Superior temporal gyrus (tissue), 1 donor: ENCODE measurements around the gene STUM.

Experiments
- DNase-seq: peaks from one replicate; pipeline ENCODE4 v3.0.0-alpha.2; 2016; ENCODE audit errors: extremely low spot score

STUM gene

GRCh38 chr1:226652613-226653012 lies 104.0 kb downstream of the STUM start:
- DNase-seq: no peak

GRCh38 chr1:226653311-226653921 lies 104.9 kb downstream of the STUM start:
- DNase-seq: no peak

GRCh38 chr1:226654046-226654667 lies 105.6 kb downstream of the STUM start:
- DNase-seq: no peak

DNA sequence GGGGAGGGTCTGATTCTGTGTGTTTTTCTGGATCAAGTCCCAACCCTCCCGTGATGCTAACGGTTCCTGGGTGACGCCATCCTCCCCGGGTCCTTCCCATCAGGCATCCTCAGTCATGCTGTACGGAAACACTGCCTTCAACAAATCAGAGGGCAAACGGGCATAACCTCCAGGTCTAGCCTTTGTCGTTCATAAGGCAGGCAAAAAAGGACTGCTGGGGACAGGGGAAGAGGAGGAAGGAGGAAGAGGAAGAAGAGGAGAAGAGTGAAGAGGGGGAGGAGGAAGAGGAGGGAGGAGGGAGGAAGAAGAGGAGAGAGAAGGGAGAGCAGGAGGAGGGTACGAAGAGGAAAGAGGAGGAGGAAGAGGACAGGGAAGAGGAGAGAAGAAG lies 106.1 kb downstream of the STUM start:
- no peak for DNase-seq

- DNase-seq: no peak
These were observed 106.9 kb downstream of the STUM start for GRCh38 chr1:226655251-226656163.

DNA sequence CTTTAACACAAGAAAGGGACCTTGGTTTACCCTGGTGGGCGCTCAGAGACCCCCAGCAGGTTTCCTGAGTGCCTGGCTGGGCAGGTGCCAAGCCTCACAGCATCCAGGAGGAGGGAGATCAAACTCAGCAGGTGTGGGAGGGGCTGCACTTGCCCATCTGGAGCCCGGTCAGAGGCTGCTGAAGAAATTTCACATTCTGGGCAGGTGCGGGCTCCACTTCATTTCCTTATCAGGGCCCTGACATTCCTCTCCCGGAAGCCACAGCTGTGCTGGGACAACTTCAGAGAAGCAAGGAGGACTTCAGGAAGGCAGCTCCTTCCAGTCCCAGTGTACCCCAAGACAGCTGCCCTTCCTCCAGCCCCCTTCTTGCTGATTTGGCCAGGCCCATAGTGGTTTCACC lies 107.6 kb downstream of the STUM start:
- no peak for DNase-seq

DNA sequence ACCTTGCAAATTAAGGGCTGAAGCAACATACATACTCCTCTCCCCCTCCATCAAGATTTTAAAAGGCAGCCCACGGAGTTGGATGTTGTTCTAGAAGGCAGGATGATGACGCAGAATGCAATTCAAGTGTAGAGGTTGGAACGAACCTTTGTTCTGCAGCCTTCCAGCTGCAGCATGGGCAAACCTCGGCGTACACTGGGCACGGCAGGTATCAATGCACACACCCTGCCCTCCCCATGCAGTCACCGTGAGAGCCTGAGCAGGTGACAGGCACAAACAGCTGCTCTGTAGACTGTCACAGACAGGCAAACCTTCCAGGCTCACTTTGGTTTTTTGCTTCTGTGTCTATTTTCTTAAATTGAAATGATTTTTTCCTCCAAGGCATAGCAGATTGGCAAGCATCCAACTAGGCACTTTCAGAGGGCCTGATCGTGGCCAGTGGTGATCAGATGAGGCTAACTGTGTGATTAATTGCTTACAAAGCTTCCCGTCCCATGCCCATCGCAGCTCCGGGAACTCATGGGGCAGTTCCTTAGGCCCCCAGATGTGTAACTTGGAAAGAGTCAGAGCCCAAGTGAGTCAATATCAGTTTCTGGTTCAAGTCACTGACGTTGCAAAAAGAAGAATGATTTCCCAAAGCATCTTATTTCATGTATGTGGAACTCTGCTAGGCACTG lies 108.2 kb downstream of the STUM start:
- DNase-seq: no peak

DNA sequence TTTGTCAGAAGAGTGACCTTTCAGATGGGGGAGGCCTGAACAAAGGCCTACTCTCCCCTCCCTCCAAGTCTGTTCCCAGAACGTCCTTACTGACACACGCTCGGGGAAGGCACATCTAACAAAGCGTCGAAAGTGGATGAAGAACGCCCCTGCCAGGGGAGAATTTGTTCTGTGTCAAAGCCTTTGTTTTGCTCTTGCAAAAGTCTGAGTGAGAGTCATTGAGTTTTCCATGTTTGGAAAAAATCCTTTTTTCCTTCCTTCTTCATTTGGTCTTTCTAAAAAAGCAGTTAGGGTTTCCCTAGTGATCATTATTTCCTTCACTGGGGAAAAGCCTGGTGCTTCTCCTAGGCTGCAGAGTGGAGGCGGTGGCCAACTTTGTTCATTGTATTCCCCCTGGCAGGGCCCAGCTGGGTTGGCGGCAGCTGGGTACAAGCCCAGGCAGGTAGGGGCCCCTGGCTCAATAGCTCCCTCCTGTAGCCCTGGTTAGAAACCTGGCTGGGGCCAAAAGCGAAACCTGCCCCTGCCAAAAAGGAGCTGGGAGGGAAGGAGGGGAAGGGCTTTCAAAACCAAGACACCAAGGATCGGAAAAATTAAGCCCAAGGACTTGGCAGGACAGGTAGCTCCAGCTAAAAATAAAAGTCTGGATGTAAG lies 109.5 kb downstream of the STUM start:
- DNase-seq: peak; percentile 83

GRCh38 chr1:226658546-226659125 lies 110.1 kb downstream of the STUM start:
- DNase-seq: no peak
